Measurements from ENCODE around the gene PLIN4. TPM values are rescaled to one million over a fixed set of nuclear protein-coding genes. Genes with fewer than 3 reads are reported as not detected.

Gene PLIN4
- total and polyA plus RNA-seq, 12 donors = 0.09 to 25.4 (median 2.5) TPM

DNA sequence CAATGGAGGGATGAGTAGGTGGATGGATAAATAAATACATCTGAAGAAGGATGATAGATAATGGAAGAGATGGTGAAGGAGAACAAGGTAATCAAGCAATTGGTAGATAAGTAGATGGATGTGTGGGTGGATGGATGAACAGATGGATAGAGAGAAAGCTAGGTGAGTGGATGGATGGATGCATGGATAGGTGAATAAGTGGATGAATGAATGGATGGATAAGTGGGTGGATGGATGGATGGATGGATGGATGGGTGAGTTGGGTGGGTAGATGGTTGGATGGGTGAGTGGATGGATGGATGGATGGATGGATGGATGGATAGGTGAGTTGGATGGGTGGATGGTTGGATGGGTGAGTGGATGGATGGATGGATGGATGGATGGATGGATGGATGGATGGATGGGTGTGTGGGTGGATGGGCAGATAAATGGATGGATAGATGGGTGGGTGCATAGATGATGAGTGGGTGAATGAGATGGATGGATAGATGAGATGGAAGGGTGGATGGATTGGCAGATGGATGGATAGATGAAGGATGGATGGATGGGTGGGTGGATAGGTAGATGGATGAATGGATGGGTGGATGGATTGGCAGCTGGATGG lies 34.9 kb upstream of the PLIN4 start:
- no peak for TF ChIP-seq POLR2A (IDR thresholded peaks at IDR 0.05)
- TF ChIP-seq, protein P1, sequence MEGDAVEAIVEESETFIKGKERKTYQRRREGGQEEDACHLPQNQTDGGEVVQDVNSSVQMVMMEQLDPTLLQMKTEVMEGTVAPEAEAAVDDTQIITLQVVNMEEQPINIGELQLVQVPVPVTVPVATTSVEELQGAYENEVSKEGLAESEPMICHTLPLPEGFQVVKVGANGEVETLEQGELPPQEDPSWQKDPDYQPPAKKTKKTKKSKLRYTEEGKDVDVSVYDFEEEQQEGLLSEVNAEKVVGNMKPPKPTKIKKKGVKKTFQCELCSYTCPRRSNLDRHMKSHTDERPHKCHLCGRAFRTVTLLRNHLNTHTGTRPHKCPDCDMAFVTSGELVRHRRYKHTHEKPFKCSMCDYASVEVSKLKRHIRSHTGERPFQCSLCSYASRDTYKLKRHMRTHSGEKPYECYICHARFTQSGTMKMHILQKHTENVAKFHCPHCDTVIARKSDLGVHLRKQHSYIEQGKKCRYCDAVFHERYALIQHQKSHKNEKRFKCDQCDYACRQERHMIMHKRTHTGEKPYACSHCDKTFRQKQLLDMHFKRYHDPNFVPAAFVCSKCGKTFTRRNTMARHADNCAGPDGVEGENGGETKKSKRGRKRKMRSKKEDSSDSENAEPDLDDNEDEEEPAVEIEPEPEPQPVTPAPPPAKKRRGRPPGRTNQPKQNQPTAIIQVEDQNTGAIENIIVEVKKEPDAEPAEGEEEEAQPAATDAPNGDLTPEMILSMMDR (IDR thresholded peaks at IDR 0.05) = no peak
- H3K27ac ChIP-seq = no peak overlapping the region
- peaks cover 0 to 51% of the 10 kb centered on the region in 2 donors for H3K36me3 ChIP-seq (replicated peaks in 1 of 2)
- DNase-seq = no peak
- intact Hi-C loops (cut with DNase I) = no loop called here
- no peaks in the 10 kb centered on the region for H3K27me3 ChIP-seq
- no peak overlapping the region for H3K4me3 ChIP-seq
- H3K9me3 ChIP-seq (replicated peaks in 1 of 3) = no peaks in the 10 kb centered on the region
- peaks cover 0 to 2% of the 10 kb centered on the region in 2 donors for H3K4me1 ChIP-seq (replicated peaks in 1 of 2)

DNA sequence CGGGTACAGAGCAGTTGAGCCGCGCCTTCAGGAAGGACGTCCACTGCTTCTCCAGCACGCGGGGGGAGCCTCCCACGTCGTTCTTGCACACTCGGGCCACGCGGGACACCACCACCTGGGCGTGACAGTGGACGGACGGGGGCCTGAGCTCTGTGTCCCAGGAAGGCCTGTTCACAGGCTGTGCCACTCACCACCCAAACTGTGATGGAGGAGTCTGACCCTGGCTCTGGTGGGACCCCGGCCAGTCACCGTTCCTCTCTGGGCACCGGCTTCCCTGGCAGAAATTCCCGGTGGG lies 34.2 kb upstream of the PLIN4 start:
- intact Hi-C loops (cut with DNase I) = no loop called here

DNA sequence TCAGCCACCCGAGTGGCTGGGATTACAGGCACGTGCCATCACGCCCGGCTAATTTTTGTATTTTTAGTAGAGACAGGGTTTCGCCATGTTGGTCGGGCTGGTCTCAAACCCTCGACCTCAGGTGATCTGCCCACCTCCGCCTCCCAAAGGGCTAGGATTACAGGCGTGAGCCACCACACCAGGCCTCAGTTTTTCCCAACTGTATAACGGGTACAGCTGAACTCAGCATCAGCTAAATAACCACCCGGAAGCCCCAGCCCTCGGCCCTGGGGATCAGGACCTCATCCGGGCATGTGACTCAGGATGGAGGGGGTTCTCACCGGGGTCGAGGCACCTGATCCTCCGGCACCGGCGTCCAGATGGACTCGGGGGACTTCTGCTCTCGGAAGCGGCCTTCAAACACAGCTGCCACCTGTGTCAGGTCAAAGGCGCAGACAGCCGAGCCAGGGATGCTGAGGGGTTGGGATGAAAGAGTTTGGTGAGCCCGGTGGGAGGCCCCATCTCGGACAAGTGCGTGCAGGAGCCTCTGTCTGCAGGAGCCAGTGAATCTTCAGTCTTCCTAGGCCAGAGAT lies 32.3 kb upstream of the PLIN4 start:
- TF ChIP-seq, protein P1 (IDR thresholded peaks at IDR 0.05) = no peak
- no peak for TF ChIP-seq POLR2A (IDR thresholded peaks at IDR 0.05)
- intact Hi-C loops (cut with DNase I) = no loop called here
- no peaks in the 10 kb centered on the region for H3K4me1 ChIP-seq (replicated peaks in 1 of 2)
- no peak overlapping the region for H3K4me3 ChIP-seq
- no peaks in the 10 kb centered on the region for H3K9me3 ChIP-seq (replicated peaks in 1 of 3)
- DNase-seq = no peak
- H3K27me3 ChIP-seq = no peaks in the 10 kb centered on the region
- no peak overlapping the region for H3K27ac ChIP-seq
- 82 to 90% (median 88%) methylated on average over 19 to 26 of the region's 26 CpGs for WGBS, 4 donors
- peaks cover 0 to 45% of the 10 kb centered on the region in 2 donors for H3K36me3 ChIP-seq (replicated peaks in 1 of 2)

More for the DNA sequence above, 34.2 kb upstream of the PLIN4 start:
- Histone ChIP-seq H3K36me3 (replicated peaks in 1 of 2) (peaks cover 0 to 51% of the 10 kb centered on the region in 2 donors), H3K4me1 (replicated peaks in 1 of 2) (no peaks in the 10 kb centered on the region), H3K27me3 (no peaks in the 10 kb centered on the region), H3K4me3 (no peak overlapping the region), H3K27ac (no peak overlapping the region), H3K9me3 (replicated peaks in 1 of 3) (no peaks in the 10 kb centered on the region)
- TF ChIP-seq POLR2A (IDR thresholded peaks at IDR 0.05) = no peak
- TF ChIP-seq, protein P1 (IDR thresholded peaks at IDR 0.05) = no peak
- DNase-seq = no peak
- 89 to 100% (median 91%) methylated on average over 3 to 18 of the region's 18 CpGs for WGBS, 4 donors

DNA sequence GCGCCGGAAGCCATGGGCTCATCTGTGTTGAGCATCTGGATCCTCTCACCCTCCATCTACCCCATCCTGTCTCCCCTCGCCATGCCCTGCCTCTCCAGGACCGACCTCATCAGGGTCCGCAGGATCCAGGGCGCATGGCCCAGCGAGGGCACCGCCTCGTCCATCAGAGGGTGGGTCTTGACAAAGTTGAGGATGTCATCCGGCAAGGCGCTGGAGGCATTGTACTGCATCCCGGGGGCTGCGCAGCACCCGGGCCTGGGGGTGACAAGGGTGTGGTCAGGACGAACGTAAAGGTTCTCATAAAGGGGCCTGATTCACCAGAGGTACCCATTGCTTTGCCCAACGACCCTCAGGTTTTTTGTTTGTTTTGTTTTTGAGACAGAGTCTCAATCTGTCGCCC lies 31.7 kb upstream of the PLIN4 start:
- no peak overlapping the region for H3K27ac ChIP-seq
- H3K27me3 ChIP-seq = no peaks in the 10 kb centered on the region
- TF ChIP-seq, protein P1 (IDR thresholded peaks at IDR 0.05) = no peak
- TF ChIP-seq POLR2A (IDR thresholded peaks at IDR 0.05) = no peak
- no peak for DNase-seq
- intact Hi-C loops (cut with DNase I) = no loop called here
- no peak overlapping the region for H3K4me3 ChIP-seq
- WGBS, 4 donors = 92 to 94% (median 93%) methylated on average over 17 to 18 of the region's 18 CpGs
- H3K36me3 ChIP-seq (replicated peaks in 1 of 2) = peaks cover 0 to 40% of the 10 kb centered on the region in 2 donors
- no peaks in the 10 kb centered on the region for H3K9me3 ChIP-seq (replicated peaks in 1 of 3)
- no peaks in the 10 kb centered on the region for H3K4me1 ChIP-seq (replicated peaks in 1 of 2)
